HG02943 (cell line): ENCODE measurements around the gene KCNJ16.

Experiments used
- ATAC-seq: cut with Tn5 transposase; IDR thresholded peaks from one replicate; pipeline ENCODE4 v1.9.1; 2021; ENCODE audit warnings: mild to moderate bottlenecking, low read depth, moderate library complexity; ENCODE audit not compliant: unreplicated experiment

KCNJ16 gene

DNA sequence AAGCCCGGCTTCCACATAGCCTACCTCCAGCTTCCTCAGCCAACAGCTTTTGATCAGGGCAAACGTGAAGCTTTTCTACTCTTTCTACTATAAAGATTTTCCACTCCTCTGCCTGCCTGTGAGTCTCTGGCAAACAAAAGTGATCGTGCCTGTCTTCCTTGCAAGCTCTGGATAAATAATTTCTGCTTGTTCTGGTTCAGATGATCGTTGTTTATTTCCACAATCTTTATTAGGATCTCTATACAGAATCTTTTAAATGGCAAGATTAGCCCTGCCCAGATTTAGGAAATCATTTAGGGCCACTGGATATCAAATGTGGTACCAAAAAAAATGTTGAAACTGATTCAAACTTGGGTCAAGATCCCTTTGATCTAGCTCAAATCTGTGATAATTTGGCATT lies 20.4 kb downstream of the KCNJ16 start:
- ATAC-seq, result no peak

DNA sequence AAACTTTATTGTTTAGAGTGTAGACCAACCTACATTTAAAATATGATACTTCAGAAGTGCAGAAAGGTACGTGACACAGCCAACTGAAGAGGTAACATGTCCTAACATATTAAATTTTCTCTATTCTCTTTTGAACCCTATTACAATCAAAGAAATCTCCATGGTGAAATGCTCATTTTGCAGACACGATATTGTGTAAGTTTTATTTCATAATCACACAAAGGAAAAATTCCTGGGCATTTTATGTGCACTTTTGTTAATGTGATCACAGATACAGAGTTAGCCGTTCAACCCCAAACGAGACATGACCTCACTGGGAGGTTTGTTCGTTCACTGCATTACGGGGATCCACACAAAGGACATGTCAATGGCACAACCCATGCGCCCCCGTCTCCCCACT lies 21.8 kb downstream of the KCNJ16 start:
- no peak for ATAC-seq

DNA sequence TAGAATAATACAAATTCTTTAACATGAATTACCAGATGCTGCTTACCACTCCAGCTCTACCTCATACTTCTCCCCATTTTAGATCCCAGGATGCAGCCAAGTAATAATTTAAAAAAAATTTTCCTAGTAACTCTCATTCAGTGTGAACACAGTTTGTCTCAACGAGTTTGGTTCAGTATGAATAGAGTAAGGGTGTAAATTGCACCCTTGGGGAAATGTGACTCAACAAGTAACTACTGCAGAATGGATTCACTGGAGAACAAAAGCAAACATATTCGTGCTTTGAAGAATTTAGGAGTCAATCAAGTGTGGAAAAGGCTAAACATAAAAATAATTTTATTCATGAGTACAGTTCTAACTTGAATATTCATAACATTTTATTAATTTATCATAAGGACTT lies 23.0 kb downstream of the KCNJ16 start:
- no peak for ATAC-seq

DNA sequence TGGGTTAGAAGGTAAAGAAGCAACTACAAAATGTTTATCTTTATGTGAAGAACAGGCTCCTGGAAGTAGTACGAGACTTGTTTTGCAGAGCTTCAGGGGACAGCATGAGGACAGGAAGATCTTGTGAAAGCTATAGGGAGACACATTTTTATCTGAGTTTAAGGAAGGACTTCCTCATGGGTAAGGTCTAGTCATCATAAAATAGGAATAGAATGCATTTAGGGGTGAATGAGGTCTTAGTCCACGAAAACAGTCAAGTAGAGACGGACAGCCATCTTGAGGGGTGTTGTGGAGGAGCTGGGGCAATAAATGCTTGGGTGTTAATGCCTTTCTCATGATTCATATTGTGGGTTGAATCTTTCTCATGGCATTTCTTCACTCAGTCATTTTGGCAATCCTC lies 24.3 kb downstream of the KCNJ16 start:
- ATAC-seq, result no peak

- no peak for ATAC-seq
Measured at GRCh38 chr17:70099884-70100283, 24.9 kb downstream of the KCNJ16 start.

GRCh38 chr17:70100983-70101382 lies 26.0 kb downstream of the KCNJ16 start:
- ATAC-seq, result no peak

GRCh38 chr17:70102531-70102930 lies 27.5 kb downstream of the KCNJ16 start:
- ATAC-seq, result no peak

- no peak for ATAC-seq
Measured at GRCh38 chr17:70104791-70105523, 29.9 kb downstream of the KCNJ16 start.

GRCh38 chr17:70105641-70106040 lies 30.6 kb downstream of the KCNJ16 start:
- no peak for ATAC-seq

GRCh38 chr17:70106551-70106950 lies 31.5 kb downstream of the KCNJ16 start:
- ATAC-seq, result no peak

GRCh38 chr17:70107441-70107840 lies 32.4 kb downstream of the KCNJ16 start:
- no peak for ATAC-seq

- no peak for ATAC-seq
Measured at GRCh38 chr17:70107904-70108565, 33.0 kb downstream of the KCNJ16 start.

DNA sequence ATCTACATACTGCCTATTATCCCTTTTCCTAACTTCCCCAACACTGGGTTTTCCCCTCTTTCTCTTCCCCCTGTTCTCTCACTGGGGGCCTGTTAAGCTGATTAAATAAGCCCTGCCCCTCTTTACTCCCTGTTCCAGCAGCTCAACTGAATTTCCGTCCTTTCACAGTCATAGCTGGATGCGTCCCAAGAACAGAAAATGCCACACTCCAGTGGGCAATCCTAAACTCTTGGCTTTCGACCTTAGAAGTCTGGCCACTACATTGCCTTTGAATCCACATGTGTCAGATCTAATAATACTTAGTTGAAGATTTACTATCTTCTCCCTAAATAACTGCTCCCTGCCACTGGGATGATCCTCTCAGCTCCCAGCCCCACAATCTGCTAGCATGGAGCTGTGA lies 34.5 kb downstream of the KCNJ16 start:
- ATAC-seq, result no peak

DNA sequence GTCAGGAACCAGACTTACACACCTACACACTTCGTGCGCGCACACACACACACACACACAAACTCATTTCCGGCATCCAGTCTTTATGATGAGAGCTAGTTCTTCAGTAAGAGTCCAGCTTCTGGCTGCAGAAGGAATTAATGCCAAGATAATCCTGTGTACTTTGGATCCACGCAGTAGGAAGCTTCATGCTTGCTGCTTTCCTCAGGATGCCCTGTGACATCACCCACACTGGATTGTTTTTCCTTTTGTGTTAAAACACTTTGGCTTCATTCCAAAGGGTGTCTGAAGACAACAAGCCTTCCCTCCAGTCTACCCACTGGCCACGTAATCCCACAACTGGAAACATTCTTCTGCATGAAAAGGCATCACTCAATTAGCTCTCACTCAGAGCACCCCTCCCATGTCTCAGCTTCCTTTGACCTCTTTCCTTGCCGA lies 35.4 kb downstream of the KCNJ16 start:
- no peak for ATAC-seq

DNA sequence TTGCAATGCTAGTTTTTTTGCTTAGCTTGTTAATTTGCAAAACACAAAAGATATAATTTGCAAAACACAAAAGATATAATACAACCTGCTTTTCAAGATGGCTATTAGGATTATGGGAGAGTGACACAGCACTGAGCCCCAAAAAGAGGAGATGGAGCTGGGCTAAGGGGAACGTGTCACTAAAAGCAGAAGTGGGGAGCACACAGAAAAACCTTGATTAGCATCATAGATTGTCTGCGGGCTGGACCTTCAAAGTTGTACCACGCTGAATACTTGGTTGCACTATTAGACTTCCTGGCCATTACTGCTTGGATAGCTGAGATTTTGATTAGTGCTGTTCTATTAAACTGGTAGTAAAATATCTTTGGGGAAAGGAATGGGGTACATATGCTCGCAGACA lies 36.2 kb downstream of the KCNJ16 start:
- no peak for ATAC-seq

- ATAC-seq, result no peak
Measured at GRCh38 chr17:70114405-70114804, 39.4 kb downstream of the KCNJ16 start.

- no peak for ATAC-seq
Measured at GRCh38 chr17:70115126-70115525, 40.1 kb downstream of the KCNJ16 start.

- no peak for ATAC-seq
Measured at GRCh38 chr17:70116919-70117318, 41.9 kb downstream of the KCNJ16 start.

- no peak for ATAC-seq
Measured at GRCh38 chr17:70119545-70119944, 44.5 kb downstream of the KCNJ16 start.

GRCh38 chr17:70119983-70120382 lies 45.0 kb downstream of the KCNJ16 start:
- ATAC-seq, result no peak

DNA sequence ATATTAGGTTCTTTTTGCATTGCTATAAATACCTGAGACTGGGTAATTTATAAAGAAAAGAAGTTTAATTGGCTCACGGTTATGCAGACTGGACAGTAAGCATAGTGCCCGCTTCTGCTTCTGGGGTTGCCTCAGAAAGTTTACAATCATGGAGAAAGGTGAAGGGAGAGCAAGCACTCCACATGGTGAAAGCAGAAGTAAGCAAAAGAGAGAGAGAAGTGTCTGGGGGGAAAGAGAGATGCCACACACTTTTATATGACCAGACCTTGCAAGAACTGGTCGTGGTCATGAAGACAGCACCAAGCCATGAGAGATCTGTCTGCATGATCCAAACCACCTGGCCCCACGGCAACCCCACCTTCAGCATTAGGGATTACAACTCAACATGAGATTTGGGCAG lies 45.4 kb downstream of the KCNJ16 start:
- ATAC-seq, result no peak

DNA sequence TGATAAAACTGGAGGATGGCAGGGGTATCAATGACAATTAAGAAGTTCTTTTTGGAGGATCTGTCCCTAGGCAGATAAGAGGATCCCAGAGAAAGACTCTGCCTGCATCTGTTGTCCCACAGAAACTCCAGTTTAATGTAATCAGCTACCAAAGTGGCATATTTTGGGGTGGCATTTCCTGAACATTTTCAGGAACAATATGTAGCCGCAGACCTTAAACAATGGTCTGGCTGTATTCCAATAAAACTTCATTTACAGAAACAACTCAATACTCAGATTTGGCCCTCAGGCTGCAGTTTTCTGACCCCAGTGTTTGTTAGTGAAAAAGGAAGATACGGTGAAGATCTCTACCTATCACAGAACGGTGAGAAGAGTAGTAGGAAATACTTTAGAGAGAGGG lies 46.1 kb downstream of the KCNJ16 start:
- ATAC-seq, result no peak
